Gastroesophageal sphincter (tissue), 4 donors: Measurements from ENCODE around the gene CIB2. TPM values are rescaled to one million over a fixed set of nuclear protein-coding genes. Genes with fewer than 3 reads are reported as not detected.
A peak's percentile ranks its signal among the peaks of the same experiment; 100 is the strongest.

Experiments used
- ATAC-seq: fragments of 150-250 bp; one replicate; pipeline ENCODE4 v1.9.1; 2016; ENCODE audit warnings: mild to moderate bottlenecking, moderate library complexity
- H3K27ac ChIP-seq, 4 donors: fragments of 200-600 bp; sonication (generic) in 3 of 4; 1 replicate in 3 of 4; 2 replicates in 1 of 4; pipeline ENCODE4 v1.5.1; 2016 to 2019
- H3K27me3 ChIP-seq: fragments of 200-600 bp; sonication (generic); one replicate; pipeline ENCODE4 v1.5.1; 2019
- H3K36me3 ChIP-seq, 2 donors: fragments of 200-600 bp; sonication (generic); one replicate each; pipeline ENCODE4 v1.5.1; 2019; ENCODE audit warnings: control low read depth in 1 of 2
- H3K4me1 ChIP-seq, 3 donors: fragments of 200-600 bp; sonication (generic); 1 replicate in 2 of 3; 2 replicates in 1 of 3; pipeline ENCODE4 v1.5.1; 2016 to 2019; ENCODE audit warnings: control low read depth in 2 of 3
- H3K4me3 ChIP-seq, 2 donors: fragments of 200-600 bp; sonication (generic); one replicate each; pipeline ENCODE4 v1.5.1; 2019; ENCODE audit warnings: mild to moderate bottlenecking in 1 of 2, moderate library complexity in 1 of 2
- H3K9me3 ChIP-seq, 3 donors: fragments of 200-600 bp; sonication (generic); one replicate each; pipeline ENCODE4 v1.5.1; 2017 to 2019; ENCODE audit warnings: control low read depth in 2 of 3
- CTCF ChIP-seq, 4 experiments: fragments of 200-600 bp in 2 of 4; fragments of 450-650 bp in 2 of 4; sonication (generic) in 1 of 4; IDR thresholded peaks; one replicate each; pipeline ENCODE4 v1.5.1; 2017 to 2019; ENCODE audit warnings: antibody characterized with exemption in 4 of 4, mild to moderate bottlenecking in 2 of 4, moderate library complexity in 2 of 4
- EP300 ChIP-seq: sonication (generic); formaldehyde crosslinking; IDR thresholded peaks from one replicate; pipeline ENCODE4 v1.6.1; 2017; ENCODE audit warnings: antibody characterized with exemption, mild to moderate bottlenecking
- POLR2A ChIP-seq, 2 donors: fragments of 450-650 bp; IDR thresholded peaks; one replicate each; pipeline ENCODE4 v1.6.1; 2017; ENCODE audit warnings: antibody characterized with exemption in 2 of 2, mild to moderate bottlenecking in 2 of 2, moderate library complexity in 1 of 2
- POLR2AphosphoS5 ChIP-seq: sonication (generic); formaldehyde crosslinking; IDR thresholded peaks from one replicate; pipeline ENCODE4 v1.6.1; 2017; ENCODE audit warnings: antibody characterized with exemption
- WGBS, 2 donors: methylation state at CpG; one replicate each; pipeline ENCODE4 v1.1.5; 2018; ENCODE audit warnings: low coverage in 1 of 2; 5-methylcytosine and 5-hydroxymethylcytosine counted together
- total RNA-seq, 4 donors: library from RNA; depleted of rRNA; stranded (reverse); fragments of >200 nt; gene quantifications; one replicate each; pipeline ENCODE4 v1.1.0, GENCODE V29; 2016

The CIB2 gene
- total RNA-seq, 4 donors from 2014 or later: 3.0 to 17.4 (median 8.8) TPM

DNA sequence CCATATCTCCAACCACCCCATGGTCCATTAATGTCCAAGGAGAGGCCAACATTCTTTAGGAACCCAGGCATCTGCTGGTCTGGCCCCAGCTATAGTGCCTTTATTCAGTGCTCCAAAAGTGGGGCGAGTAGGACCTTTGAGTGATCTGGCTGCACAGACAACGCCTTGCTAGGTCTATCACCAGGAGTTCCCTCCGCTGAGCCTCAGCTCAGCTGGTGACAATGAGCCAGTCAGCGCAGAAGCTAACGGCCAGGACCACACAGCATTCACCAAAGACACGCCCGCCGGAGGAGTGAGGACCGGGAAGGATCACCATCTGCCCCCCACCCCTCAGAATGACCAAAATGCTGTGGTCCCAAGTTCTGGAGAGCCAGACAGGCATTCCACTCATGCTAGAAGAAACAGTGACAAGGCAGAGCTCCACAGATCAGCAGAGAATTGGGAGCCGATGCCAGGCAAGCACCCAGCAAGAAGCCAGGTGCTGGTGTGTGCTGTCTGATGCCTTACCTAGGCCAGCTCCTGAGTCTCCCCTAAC, 72.8 kb downstream of the CIB2 start:
- peaks cover 0 to 92% (median 60%) of the 10 kb centered on the region in 3 donors for H3K4me1 ChIP-seq
- TF ChIP-seq EP300 (no peak), CTCF (IDR thresholded peaks at IDR 0.05) (no peak), POLR2AphosphoS5 (no peak), POLR2A (IDR thresholded peaks at IDR 0.05) (no peak)
- no peaks in the 10 kb centered on the region for H3K27me3 ChIP-seq
- no peak overlapping the region for H3K4me3 ChIP-seq
- peak overlapping the region in 3 of 4 donors; percentile 46 to 66 (median 54) for H3K27ac ChIP-seq
- H3K36me3 ChIP-seq: peaks cover 0 to 5% of the 10 kb centered on the region in 2 donors
- WGBS, 2 donors: 88 to 100% methylated on average over 1 of the region's 10 CpGs
- ATAC-seq: no peak
- H3K9me3 ChIP-seq: no peaks in the 10 kb centered on the region

DNA sequence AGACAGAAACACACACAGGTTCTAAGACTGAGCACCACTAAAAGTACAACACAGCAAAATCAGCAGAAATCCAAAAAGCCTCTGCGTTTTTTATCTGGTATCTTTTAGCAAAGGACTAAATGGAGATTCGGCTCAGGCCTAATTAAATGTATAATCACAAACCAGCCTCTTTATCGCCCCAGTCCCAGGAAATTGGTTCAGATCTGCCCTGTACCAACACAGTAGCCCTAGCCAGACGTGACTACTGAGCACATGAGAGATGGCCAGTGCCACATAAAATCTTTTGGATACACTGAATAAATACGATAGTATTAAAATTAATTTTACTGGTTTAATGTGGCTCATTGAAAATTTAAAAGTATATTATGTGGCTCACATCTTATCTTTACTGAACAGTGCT, 73.4 kb downstream of the CIB2 start:
- no peak for ATAC-seq
- Histone ChIP-seq H3K4me3 (no peak overlapping the region), H3K9me3 (no peaks in the 10 kb centered on the region), H3K27ac (peak overlapping the region in 2 of 4 donors; percentile 27 to 54), H3K4me1 (peaks cover 0 to 92% (median 56%) of the 10 kb centered on the region in 3 donors), H3K36me3 (peaks cover 0 to 12% of the 10 kb centered on the region in 2 donors), H3K27me3 (no peaks in the 10 kb centered on the region)
- no peak for TF ChIP-seq CTCF (IDR thresholded peaks at IDR 0.05)
- TF ChIP-seq EP300: no peak
- TF ChIP-seq POLR2A (IDR thresholded peaks at IDR 0.05): no peak
- no peak for TF ChIP-seq POLR2AphosphoS5
- 85 to 90% methylated on average over 4 to 5 of the region's 5 CpGs for WGBS, 2 donors

DNA sequence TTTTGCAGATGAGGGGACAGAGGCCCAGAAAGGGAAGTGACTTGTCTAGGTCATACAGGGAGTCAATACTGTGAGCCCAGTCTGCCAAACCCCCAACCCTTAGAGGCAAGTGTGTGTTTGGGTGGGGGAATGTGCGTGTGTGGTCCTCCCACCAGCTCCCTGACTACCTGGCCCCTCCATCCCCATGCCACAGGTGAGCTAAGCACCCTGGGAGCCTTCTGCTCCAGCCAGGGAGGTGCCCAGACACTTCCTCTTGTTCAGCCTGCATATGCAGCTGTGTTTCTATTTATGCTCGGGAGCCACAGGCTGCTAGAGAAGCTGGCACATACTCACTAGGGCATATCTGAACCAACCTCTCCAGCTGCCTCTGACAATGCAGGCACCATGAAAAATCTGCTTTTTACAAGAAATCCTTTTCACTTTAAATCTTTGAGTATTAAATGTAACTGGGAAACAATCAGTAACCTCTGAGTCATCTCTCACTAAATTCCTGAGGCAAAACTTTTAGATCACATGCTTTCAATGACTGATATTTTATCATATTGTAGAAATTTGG, 74.5 kb downstream of the CIB2 start:
- H3K4me1 ChIP-seq: peaks cover 0 to 92% (median 54%) of the 10 kb centered on the region in 3 donors
- peak overlapping the region in 3 of 4 donors; percentile 27 to 71 (median 54) for H3K27ac ChIP-seq
- ATAC-seq: peak; percentile 46
- 9 to 32% methylated on average over 1 to 2 of the region's 2 CpGs for WGBS, 2 donors
- TF ChIP-seq EP300 (no peak), POLR2AphosphoS5 (no peak)
- H3K9me3 ChIP-seq: no peaks in the 10 kb centered on the region
- H3K4me3 ChIP-seq: no peak overlapping the region
- no peaks in the 10 kb centered on the region for H3K27me3 ChIP-seq
- peaks cover 0 to 21% of the 10 kb centered on the region in 2 donors for H3K36me3 ChIP-seq

GRCh38 chr15:78055919-78056713, 75.1 kb downstream of the CIB2 start:
- peak; percentile 46 for ATAC-seq
- 39 to 52% methylated on average over 2 of the region's 2 CpGs for WGBS, 2 donors

More at GRCh38 chr15:78055919-78056713, 75.1 kb downstream of the CIB2 start:
- H3K36me3 ChIP-seq: peaks cover 0 to 21% of the 10 kb centered on the region in 2 donors
- peak overlapping the region in 1 of 4 donors; percentile 27 for H3K27ac ChIP-seq
- H3K4me3 ChIP-seq: no peak overlapping the region
- H3K9me3 ChIP-seq: no peaks in the 10 kb centered on the region
- no peaks in the 10 kb centered on the region for H3K27me3 ChIP-seq
- peaks cover 0 to 92% (median 51%) of the 10 kb centered on the region in 3 donors for H3K4me1 ChIP-seq
- no peak for TF ChIP-seq POLR2AphosphoS5
- no peak for TF ChIP-seq CTCF (IDR thresholded peaks at IDR 0.05)
- TF ChIP-seq POLR2A (IDR thresholded peaks at IDR 0.05): no peak
- no peak for TF ChIP-seq EP300
